Breast epithelium (tissue), 4 donors: ENCODE data around the gene PLXNA4. TPM values are rescaled to one million over a fixed set of nuclear protein-coding genes. Genes with fewer than 3 reads are reported as not detected.

Source experiments
- DNase-seq, 2 donors: peaks; one replicate each; pipeline ENCODE4 v3.0.0-alpha.2; 2019; ENCODE audit warnings: low spot score in 2 of 2
- H3K27ac ChIP-seq, 2 donors: fragments of 200-600 bp; sonication (generic) in 1 of 2; one replicate each; pipeline ENCODE4 v1.5.1; 2016 to 2019; ENCODE audit warnings: mild to moderate bottlenecking in 1 of 2
- H3K27me3 ChIP-seq, 2 donors: fragments of 200-600 bp; sonication (generic) in 1 of 2; one replicate each; pipeline versions ENCODE4 v1.5.1 to v1.6.0; 2017 to 2019; ENCODE audit warnings: control low read depth in 1 of 2, mild to moderate bottlenecking in 1 of 2
- H3K36me3 ChIP-seq: fragments of 200-600 bp; one replicate; pipeline ENCODE4 v1.5.1; 2019
- H3K4me1 ChIP-seq, 2 donors: fragments of 200-600 bp; sonication (generic); one replicate each; pipeline ENCODE4 v1.5.1; 2016 to 2019; ENCODE audit warnings: control low read depth in 1 of 2
- H3K4me3 ChIP-seq, 3 donors: fragments of 200-600 bp; sonication (generic); 1 replicate in 2 of 3; 2 replicates in 1 of 3; pipeline ENCODE4 v1.5.1; 2016 to 2019; ENCODE audit warnings: mild to moderate bottlenecking in 3 of 3, moderate library complexity in 2 of 3
- H3K9me3 ChIP-seq, 2 donors: fragments of 200-600 bp; sonication (generic) in 1 of 2; one replicate each; pipeline ENCODE4 v1.5.1; 2016 to 2019; ENCODE audit warnings: control low read depth in 1 of 2
- POLR2A ChIP-seq: fragments of 450-650 bp; IDR thresholded peaks from one replicate; pipeline ENCODE4 v1.6.1; 2016; ENCODE audit warnings: antibody characterized with exemption, mild to moderate bottlenecking, moderate library complexity
- POLR2AphosphoS5 ChIP-seq, 3 donors: sonication (generic); formaldehyde crosslinking; IDR thresholded peaks; one replicate each; pipeline ENCODE4 v1.6.1; 2017; ENCODE audit warnings: antibody characterized with exemption in 3 of 3
- intact Hi-C: fragments of 100-400 bp; cut with DNase I; formaldehyde crosslinking; loops from one replicate; pipeline ENCODE4 v1.15.1; 2023; ENCODE audit warnings: low total_unique reads
- total RNA-seq, 3 donors: library from RNA; depleted of rRNA; stranded (reverse); fragments of >200 nt; gene quantifications; one replicate each; pipeline ENCODE4 v1.1.0, GENCODE V29; 2016
- TF ChIP-seq, protein P1 (sequence below), 3 donors: fragments of 450-650 bp; IDR thresholded peaks; one replicate each; pipeline ENCODE4 v1.5.1; 2016 to 2017; ENCODE audit warnings: antibody characterized with exemption in 3 of 3, mild to moderate bottlenecking in 3 of 3, moderate library complexity in 3 of 3

The PLXNA4 gene
- total RNA-seq, 3 donors from 2014 or later = 7.2 to 32.5 (median 26.2) TPM

DNA sequence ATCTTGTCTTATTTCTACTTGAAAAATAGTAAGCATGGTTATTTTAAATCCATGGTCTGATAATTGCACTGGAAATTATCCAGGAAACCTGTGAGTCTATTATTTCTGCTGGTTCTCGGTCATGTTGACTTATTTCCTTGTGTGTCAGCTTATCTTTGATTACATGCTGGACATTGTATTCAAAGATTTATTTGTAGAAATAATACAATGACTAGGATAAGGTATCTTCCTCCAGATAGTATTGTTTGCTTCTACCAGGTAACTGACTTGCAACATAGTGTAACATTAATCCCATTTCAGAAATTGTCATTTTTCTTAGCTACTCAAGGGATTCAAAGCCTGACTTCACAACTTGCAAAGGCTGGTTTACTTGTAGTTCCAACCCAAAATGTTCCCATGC, 33.4 kb downstream of the PLXNA4 start:
- intact Hi-C loops = no loop called here
- H3K4me3 ChIP-seq = no peak overlapping the region
- H3K36me3 ChIP-seq = no peaks in the 10 kb centered on the region
- no peak for TF ChIP-seq POLR2A
- no peak for TF ChIP-seq POLR2AphosphoS5 (IDR thresholded peaks at IDR 0.05)
- TF ChIP-seq, protein P1, sequence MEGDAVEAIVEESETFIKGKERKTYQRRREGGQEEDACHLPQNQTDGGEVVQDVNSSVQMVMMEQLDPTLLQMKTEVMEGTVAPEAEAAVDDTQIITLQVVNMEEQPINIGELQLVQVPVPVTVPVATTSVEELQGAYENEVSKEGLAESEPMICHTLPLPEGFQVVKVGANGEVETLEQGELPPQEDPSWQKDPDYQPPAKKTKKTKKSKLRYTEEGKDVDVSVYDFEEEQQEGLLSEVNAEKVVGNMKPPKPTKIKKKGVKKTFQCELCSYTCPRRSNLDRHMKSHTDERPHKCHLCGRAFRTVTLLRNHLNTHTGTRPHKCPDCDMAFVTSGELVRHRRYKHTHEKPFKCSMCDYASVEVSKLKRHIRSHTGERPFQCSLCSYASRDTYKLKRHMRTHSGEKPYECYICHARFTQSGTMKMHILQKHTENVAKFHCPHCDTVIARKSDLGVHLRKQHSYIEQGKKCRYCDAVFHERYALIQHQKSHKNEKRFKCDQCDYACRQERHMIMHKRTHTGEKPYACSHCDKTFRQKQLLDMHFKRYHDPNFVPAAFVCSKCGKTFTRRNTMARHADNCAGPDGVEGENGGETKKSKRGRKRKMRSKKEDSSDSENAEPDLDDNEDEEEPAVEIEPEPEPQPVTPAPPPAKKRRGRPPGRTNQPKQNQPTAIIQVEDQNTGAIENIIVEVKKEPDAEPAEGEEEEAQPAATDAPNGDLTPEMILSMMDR (IDR thresholded peaks at IDR 0.05) = no peak
- H3K9me3 ChIP-seq = peaks cover 0 to 11% of the 10 kb centered on the region in 2 donors
- H3K27ac ChIP-seq = no peak overlapping the region
- DNase-seq = no peak
- no peaks in the 10 kb centered on the region for H3K4me1 ChIP-seq
- H3K27me3 ChIP-seq = no peaks in the 10 kb centered on the region

DNA sequence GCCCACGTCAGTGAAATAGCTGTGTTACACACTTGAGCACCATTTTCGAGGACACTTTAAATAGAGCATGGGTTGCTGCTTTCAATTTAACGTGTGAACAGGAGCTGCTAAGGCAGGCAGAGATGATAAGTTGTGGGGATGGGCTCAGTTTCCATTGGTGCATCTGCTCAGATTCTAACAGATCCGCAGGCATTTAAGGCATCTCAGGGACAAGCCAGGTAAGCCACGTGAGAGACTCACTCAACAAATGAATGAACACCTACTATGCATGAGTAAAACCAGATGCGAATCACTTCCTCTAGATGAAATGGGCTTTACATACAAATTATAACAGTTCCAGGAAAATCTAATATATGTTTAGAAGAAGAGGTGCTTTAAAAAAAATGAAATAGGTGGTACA, 34.6 kb downstream of the PLXNA4 start:
- H3K27me3 ChIP-seq = no peaks in the 10 kb centered on the region
- H3K9me3 ChIP-seq = peaks cover 0 to 11% of the 10 kb centered on the region in 2 donors
- no peak overlapping the region for H3K27ac ChIP-seq
- no peaks in the 10 kb centered on the region for H3K4me1 ChIP-seq
- no peak for TF ChIP-seq POLR2AphosphoS5 (IDR thresholded peaks at IDR 0.05)
- TF ChIP-seq, protein P1 (IDR thresholded peaks at IDR 0.05) = no peak
- no peak for TF ChIP-seq POLR2A
- no peak overlapping the region for H3K4me3 ChIP-seq
- intact Hi-C loops = no loop called here
- no peak for DNase-seq
- H3K36me3 ChIP-seq = no peaks in the 10 kb centered on the region

DNA sequence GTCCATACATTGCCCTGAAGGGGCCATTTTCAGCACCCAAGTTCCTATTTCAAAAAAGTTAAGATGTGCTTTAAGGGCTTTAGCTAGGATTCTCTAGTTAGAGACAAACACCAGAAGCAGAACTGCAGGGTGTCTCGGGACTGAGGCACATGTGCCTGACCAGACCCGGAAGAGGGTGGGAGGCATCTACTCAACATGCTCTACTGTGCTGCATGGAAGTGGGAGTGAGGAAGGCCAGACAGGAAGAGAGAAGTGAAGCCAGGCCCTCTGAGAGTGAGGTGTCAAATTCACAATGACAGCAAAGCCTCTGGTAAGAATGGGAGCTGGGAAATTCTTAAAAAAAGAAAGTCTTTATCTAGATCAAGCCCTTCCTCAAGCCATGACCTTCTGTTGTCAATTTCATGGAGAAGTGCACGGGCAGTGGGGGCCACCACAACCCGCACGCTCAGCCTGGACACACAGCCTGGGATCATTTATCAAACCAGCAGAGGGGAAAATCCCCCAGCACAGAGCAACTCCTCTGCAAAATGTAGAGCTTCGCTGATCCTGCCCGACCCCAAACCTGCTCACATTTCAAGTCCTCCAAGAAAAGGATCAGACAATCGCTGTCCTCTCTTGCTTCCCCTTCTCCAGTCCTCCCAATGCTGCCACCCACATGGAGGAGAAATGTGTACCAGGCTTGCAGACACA, 38.7 kb downstream of the PLXNA4 start:
- Histone ChIP-seq H3K27ac (no peak overlapping the region), H3K36me3 (no peaks in the 10 kb centered on the region), H3K27me3 (no peaks in the 10 kb centered on the region), H3K4me1 (no peaks in the 10 kb centered on the region), H3K4me3 (no peak overlapping the region), H3K9me3 (peaks cover 0 to 2% of the 10 kb centered on the region in 2 donors)
- DNase-seq = no peak
- TF ChIP-seq, protein P1 (IDR thresholded peaks at IDR 0.05) = no peak
- TF ChIP-seq POLR2A (no peak), POLR2AphosphoS5 (IDR thresholded peaks at IDR 0.05) (no peak)
- intact Hi-C loops = no loop called here

DNA sequence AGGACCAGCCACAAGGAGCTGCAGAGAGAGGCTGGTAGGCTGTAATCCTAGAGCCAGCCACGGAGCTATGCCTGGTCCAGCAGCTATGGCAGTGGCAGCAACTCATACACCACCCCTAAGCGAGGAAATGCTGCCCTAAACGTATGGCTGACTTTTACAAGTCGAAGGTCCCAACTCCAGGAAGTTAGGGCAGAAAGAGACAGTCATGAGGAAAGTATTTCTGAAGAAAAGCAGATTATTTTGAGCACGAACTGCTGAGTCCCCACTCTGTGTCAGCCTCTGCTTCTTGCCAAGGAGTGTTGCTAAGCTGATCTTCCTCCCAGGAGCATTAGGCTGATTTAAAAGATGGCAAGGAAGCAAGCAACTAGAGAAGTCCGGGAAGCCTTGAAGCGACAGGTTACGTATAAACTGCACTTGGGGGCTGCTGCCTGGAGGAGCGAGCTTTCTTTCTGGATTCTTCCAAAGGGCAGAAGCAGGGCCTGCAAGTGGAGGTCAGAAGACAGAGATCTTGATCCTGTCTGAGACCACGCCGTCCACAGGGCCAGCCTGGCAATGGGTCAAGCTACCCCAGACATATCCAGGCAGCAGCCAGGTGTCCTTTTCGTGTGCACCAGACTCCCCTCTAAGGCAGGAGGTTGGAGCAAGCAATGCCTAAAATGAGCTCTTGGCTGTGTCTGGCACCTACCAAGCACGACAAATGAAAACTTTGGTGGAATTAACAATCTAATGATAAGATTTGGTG, 39.4 kb downstream of the PLXNA4 start:
- intact Hi-C loops = no loop called here

More for the DNA sequence above, 39.4 kb downstream of the PLXNA4 start:
- Histone ChIP-seq H3K27ac (no peak overlapping the region), H3K9me3 (no peaks in the 10 kb centered on the region), H3K36me3 (no peaks in the 10 kb centered on the region), H3K4me1 (no peaks in the 10 kb centered on the region), H3K27me3 (no peaks in the 10 kb centered on the region), H3K4me3 (no peak overlapping the region)
- no peak for DNase-seq
- no peak for TF ChIP-seq POLR2A
- TF ChIP-seq, protein P1 (IDR thresholded peaks at IDR 0.05) = no peak
- no peak for TF ChIP-seq POLR2AphosphoS5 (IDR thresholded peaks at IDR 0.05)
